Inferior parietal cortex (tissue), 1 donor: ENCODE measurements around the gene GPR137B.
"Not testable (repeated sequence)": the region's sequence is repeated elsewhere in the genome, so short reads cannot be mapped to it uniquely, and the experiment has no call there.

ENCODE experiments used
- DNase-seq: peaks from one replicate; pipeline ENCODE4 v3.0.0-alpha.2; 2016; ENCODE audit errors: extremely low spot score

GPR137B gene

GRCh38 chr1:236142253-236143103 lies at the start of gene GPR137B:
Gene GPR137B, plus strand, starts transcription at chr1:236142539. Its CDS starts 84 bp downstream, at chr1:236142623.
- peak; percentile 47 for DNase-seq

DNA sequence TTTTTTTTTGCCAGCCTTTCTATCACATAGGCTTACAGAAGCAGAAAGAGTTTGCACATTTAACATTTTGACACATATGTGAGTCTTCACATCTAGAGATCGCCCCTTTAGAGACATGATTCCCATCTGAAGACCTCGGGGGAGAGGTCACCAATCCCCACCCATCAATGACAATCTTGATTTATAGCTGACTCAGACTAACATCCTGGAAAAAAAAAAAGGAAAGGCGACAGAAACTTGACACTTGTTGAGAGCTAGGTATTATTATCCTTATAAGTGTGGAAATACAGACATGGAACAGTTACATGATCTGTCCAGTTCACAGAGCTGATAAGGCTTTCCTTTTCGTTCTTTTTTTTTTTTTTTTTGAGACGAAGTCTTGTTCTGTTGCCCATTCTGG lies 49.4 kb upstream of the GPR137B start:
- no peak for DNase-seq

- no peak for DNase-seq
Measured at GRCh38 chr1:236095705-236096520, 46.4 kb upstream of the GPR137B start.

- not testable (repeated sequence) for DNase-seq
Measured at GRCh38 chr1:236096660-236097482, 45.5 kb upstream of the GPR137B start.

DNA sequence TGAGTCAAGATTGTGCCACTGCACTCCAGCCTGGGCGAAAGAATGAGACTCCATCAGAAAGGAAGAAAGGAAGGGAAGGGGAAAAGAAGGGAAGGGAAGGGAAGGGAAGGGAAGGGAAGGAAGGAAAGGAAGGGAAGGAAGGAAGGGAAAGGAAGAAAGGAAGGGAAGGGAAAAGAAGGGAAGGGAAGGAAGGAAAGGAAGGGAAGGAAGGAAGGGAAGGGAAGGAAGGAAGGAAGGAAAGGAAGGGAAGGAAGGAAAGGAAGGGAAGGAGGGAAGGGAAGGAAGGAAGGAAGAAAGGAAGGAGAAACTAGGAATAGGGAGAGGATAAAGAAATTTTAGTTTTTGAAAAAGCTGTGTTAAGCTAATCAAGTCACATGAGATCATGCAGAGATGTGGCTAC lies 44.1 kb upstream of the GPR137B start:
- DNase-seq = no peak

DNA sequence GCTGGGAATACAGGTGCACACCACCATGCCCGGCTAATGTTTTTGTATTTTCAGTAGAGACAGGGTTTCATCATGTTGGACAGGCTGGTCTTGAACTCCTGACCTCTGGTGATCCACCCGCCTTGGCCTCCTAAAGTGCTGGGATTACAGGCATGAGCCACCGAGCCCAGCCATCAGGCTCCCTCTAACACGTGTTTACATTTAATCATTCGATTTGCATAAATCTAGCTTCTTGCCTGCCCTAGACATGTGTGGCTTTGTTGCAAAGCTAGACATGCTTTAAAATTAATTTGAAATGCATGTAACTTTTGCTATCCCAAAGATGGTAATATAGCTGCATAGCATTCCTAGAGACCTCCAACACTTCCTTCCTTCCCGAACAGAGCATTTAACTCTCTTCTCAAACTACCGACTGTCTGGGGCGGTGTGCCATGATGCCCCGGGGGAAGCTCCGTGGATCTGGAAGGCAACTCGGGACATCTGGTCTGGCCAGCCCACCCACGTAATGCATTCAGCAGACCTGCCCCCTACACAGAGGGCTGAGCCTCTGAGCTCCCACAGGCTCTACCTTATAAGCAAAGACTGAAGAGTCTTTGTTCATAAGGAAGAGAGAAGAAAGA lies 42.9 kb upstream of the GPR137B start:
- no peak for DNase-seq

DNA sequence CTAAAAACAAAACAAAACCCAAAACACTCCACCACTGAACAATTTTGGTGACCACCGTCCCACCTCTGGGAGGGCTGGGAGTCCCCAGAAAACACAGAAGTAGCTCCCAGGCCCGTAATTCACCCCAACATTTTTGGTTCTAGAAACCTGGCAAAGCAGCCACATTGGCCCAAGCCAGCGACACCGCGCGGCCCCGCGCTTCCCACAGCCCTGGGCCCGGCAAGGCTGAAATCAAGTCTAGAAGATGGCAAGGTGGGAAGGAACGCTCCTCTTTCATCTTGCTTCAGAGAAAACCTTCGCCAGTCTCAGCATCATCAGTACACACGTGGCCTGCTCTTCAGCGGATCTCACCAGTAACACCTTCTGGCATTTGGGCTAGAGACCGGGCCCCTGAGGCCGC lies 41.5 kb upstream of the GPR137B start:
- no peak for DNase-seq

DNA sequence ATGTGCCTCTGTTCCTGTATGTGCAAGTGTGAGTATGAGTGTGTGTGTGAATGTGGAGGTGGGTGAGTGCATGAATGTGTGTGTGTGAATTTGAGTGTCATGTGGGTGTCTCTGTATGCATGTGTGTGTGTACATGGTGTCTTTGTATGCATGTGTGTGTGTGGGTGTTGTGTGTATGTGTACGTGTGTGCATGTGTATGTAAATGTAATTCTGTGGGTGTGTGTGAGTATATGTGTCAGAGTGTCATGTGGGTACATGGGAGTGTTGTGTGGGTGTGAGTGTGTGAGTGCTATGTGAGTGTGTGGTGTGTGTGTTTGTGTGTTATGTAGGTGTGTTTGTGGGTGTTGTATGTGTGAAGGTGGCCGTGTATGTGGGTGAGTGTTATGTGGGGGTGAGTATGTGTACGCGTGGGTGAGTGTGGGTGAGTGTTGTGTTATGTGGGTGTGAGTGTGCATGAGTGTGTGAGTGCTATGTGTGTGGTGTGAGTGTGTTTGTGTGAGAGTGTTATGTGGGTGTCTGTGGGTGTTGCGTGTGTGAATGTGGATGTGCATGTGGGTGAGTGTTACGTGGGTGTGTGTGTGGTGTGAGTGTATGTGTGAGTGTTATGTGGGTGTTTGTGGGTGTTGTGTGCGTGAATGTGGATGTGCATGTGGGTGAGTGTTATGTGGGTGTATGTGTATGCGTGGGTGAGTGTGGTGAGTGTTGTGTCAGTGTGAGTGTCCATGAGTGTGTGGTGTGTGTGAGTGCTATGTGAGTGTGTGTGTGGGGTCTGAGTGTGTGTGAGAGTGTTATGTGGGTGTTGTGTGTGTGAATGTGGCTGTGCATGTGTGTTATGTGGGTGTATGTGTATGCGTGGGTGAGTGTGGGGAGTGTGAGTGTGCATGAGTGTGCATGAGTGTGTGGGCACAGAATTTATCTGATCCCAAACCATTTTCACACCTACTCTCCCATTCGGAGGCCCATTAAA lies 40.8 kb upstream of the GPR137B start:
- DNase-seq = no peak

DNA sequence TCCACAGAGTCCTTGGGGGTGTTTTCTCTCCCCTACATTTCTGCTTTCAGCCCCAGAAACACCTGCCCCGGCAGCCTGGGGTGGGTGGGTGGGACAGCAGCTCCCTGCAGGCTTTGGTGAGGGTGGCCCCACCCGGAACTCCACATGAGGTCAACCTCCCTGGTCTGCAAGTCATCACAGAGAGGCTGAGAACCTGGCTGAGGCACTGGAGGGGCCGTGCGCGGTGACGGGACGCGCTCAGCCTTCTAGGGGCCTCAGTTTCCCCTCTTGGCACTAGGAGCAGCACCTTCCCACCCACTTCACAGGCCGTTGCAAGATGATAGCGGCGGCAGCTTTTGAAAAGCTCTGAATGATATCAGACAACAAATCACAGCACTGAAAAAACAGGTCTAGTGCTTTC lies 39.7 kb upstream of the GPR137B start:
- DNase-seq = no peak

DNA sequence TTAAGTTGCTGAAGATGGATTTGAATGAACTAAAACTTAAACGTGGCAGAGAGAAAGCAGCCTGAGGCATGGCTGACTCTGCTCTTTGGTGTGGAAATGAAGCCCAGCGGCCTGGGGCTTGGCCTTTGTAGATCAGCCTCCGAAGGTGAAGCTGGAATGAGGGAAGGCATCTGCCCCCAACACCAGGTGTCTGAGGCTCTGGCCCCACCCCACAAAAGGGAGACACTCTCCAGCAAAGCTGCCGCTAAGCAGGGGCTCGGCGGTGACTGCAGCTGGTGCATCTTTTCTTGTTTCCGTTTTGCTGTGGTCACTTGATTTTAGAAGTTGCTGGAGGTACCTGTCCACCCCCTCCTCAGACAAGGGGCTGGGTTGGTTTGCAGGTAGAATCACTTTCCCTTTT lies 39.3 kb upstream of the GPR137B start:
- no peak for DNase-seq

DNA sequence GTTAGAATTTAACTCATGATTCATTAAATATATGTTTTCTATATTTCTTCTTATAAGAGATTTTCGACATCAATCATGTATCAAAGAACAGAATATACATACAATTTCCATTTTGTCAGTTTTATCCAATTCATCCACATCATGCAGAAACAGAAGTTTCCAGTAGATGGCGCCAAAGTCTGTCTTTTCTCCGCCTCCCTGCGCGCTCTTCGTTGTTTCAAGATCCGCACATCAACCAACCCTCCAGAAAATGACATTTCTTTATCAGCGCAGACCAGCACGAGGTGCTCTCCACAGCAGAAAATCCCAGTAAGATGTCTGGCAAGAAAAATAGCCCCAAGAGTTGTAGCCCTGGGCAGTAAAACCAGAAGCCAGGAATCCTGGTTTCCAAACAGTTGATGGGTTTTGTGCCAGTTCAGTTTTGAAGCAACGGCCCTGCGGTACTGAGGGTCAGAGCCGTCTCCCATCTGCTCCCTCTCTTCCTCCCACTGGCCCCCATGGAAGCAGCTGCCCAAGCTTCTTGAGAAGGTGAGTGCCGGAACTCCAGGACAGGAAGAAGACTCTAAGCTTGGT lies 38.6 kb upstream of the GPR137B start:
- DNase-seq = peak; percentile 90

- no peak for DNase-seq
Measured at GRCh38 chr1:236107121-236107907, 35.0 kb upstream of the GPR137B start.

GRCh38 chr1:236108027-236108648 lies 34.2 kb upstream of the GPR137B start:
- DNase-seq = no peak

DNA sequence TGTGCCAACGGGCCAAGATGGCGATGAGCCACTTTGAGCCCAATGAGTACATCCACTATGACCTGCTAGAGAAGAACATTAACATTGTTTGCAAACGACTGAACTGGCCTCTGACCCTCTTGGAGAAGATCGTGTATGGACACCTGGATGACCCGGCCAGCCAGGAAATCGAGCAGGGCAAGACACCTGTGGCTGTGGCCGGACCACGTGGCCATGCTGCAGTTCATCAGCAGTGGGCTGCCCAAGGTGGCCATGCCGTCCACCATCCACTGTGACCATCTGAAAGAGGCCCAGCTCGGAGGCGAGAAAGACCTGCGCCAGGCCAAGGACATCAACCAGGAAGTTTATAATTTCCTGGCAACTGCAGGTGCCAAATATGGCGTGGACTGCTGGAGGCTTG lies 32.2 kb upstream of the GPR137B start:
- no peak for DNase-seq

GRCh38 chr1:236111527-236112331 lies 30.6 kb upstream of the GPR137B start:
- no peak for DNase-seq

DNA sequence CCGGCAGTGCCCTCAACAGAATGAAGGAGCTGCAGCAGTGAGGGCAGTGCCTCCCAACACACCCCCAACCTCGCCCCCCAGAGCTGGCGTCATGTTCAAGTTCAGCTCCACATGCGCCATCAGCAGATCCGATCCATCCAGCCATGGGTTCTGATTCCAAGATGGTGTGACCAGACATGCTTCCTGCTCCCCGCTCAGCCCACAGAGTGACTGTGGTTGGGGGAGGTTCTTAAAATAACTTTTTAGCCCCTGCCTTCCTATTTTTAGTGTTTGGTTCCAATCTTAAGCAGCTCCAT lies 30.1 kb upstream of the GPR137B start:
- no peak for DNase-seq

GRCh38 chr1:236113324-236114032 lies 28.9 kb upstream of the GPR137B start:
- DNase-seq = no peak
